ENCODE data around the gene C18orf63. TPM values are rescaled to one million over a fixed set of nuclear protein-coding genes. Genes with fewer than 3 reads are reported as not detected.

Gene C18orf63
- total and polyA plus RNA-seq, 9 donors, result not detected

DNA sequence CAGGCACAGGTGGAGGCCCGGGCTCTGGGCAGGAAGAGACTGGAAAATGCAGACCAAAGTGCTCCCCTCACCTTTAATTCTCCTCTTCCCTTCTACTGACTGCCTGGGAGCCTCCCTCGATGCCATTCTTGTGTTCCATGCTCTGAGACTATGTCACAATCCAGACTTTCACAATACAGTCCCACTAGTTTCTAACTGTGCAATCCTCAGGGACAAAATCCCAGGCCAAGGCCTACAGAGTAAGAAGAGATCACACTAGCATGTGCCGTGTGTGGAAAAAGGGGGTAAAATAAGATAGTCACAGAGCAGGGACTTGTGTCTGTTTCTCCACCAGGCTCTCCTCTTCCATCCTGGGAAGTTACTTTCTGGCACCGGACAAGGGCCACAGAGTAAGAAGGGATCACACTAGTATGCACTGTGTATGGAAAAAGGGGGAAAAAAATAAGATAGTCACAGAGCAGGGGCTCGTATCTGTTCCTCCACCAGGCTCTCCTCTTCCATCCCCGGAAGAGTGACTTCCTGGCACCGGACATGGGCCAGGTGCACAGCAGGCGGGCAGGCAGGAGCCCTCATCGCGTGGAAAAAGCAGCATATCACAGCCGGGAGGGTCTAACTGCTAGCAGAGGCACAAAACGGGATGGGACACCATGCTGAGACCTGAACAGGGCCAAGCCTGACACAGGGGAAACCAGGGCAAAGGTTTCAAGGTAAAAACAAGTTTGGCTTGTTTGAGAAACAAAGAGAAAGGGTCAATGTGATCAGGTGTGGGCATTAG is 33.5 kb upstream of the C18orf63 start:
- no peak for DNase-seq
- Histone ChIP-seq H3K36me3 (no peaks in the 10 kb centered on the region), H3K4me1 (ENCODE audit: insufficient read depth) (peaks cover 28% of the 10 kb centered on the region), H3K9me3 (no peaks in the 10 kb centered on the region), H3K27ac (no peak overlapping the region), H3K4me3 (no peak overlapping the region), H3K27me3 (no peaks in the 10 kb centered on the region)
- WGBS, 3 donors, result 71 to 82% (median 79%) methylated on average over 12 of the region's 12 CpGs
- TF ChIP-seq POLR2A (IDR thresholded peaks at IDR 0.05), result no peak
- no peak for TF ChIP-seq EP300 (IDR thresholded peaks at IDR 0.05)
- no peak for TF ChIP-seq CTCF (IDR thresholded peaks at IDR 0.05)
- intact Hi-C loops (cut with DNase I), result loop anchor here in 1 of 4 donors (10.0 kb wide), 1 partner anchor 47 kb away; no protein-coding TSS in a partner anchor

- Histone ChIP-seq H3K27me3 (no peaks in the 10 kb centered on the region), H3K4me3 (no peak overlapping the region), H3K4me1 (ENCODE audit: insufficient read depth) (peaks cover 25% of the 10 kb centered on the region), H3K9me3 (no peaks in the 10 kb centered on the region), H3K27ac (peak overlapping the region in 1 of 2 donors; percentile 5), H3K36me3 (no peaks in the 10 kb centered on the region)
- DNase-seq, result no peak
- 44 to 62% (median 46%) methylated on average over 10 of the region's 10 CpGs for WGBS, 3 donors
- intact Hi-C loops (cut with DNase I), result loop anchor here in 1 of 4 donors (10.0 kb wide), 1 partner anchor 48 kb away; no protein-coding TSS in a partner anchor
- no peak for TF ChIP-seq EP300 (IDR thresholded peaks at IDR 0.05)
- no peak for TF ChIP-seq CTCF (IDR thresholded peaks at IDR 0.05)
- no peak for TF ChIP-seq POLR2A (IDR thresholded peaks at IDR 0.05)
Observed at GRCh38 chr18:74282755-74283554, 32.7 kb upstream of the C18orf63 start.

GRCh38 chr18:74283646-74284045 is 32.0 kb upstream of the C18orf63 start:
- DNase-seq, result no peak
- Histone ChIP-seq H3K4me1 (ENCODE audit: insufficient read depth) (peaks cover 27% of the 10 kb centered on the region), H3K36me3 (no peaks in the 10 kb centered on the region), H3K27ac (peak overlapping the region in 1 of 2 donors; percentile 5), H3K4me3 (no peak overlapping the region), H3K9me3 (no peaks in the 10 kb centered on the region), H3K27me3 (no peaks in the 10 kb centered on the region)
- 26 to 32% (median 30%) methylated on average over 10 of the region's 10 CpGs for WGBS, 3 donors
- TF ChIP-seq EP300 (IDR thresholded peaks at IDR 0.05) (no peak), POLR2A (IDR thresholded peaks at IDR 0.05) (no peak)
- intact Hi-C loops (cut with DNase I), result loop anchor here in 1 of 4 donors (10.0 kb wide), 1 partner anchor 49 kb away; no protein-coding TSS in a partner anchor

DNA sequence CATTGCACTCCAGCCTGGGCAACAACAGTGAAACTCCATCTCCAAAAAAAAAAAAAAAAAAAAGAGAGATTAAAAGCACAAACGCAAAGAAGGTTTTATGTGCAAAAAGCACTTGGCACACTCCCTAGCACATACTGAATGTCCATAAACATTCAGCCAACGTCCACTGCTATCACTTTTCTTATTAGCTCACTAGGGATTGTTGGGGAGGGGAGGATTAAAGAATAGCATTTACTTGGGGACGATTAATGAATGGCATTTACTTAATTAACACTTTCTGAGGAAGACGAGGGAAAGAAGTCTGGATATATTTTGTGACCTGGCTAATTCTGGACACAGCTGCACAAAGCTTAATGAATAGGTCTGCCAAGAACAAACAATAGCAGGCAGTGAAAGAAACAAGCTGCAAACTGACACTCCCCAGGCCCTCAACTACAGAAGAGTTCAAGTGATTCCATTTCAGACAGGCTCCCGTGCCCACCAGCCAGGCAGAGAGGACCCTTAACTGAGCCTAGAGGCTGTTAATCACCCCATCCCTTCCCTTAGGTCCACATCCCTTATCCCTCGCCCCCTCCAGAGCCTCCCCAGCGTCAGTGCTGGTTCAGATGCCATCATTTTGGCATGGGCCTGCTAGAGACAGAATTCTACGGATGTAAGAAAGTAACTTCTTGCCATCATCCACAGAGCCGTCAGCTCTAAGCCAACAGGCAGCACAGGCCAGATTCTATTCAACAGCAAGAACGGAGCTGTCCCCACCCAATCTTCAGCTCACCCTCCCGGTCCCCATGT is 31.3 kb upstream of the C18orf63 start:
- Histone ChIP-seq H3K36me3 (no peaks in the 10 kb centered on the region), H3K4me3 (no peak overlapping the region), H3K27ac (peak overlapping the region; percentile 32 to 78), H3K9me3 (no peaks in the 10 kb centered on the region), H3K27me3 (no peaks in the 10 kb centered on the region), H3K4me1 (ENCODE audit: insufficient read depth) (peaks cover 22% of the 10 kb centered on the region)
- 18 to 23% (median 20%) methylated on average over 11 of the region's 11 CpGs for WGBS, 3 donors
- peak in 2 of 5 donors; percentile 34 to 51 for DNase-seq
- TF ChIP-seq POLR2A (IDR thresholded peaks at IDR 0.05) (no peak), EP300 (IDR thresholded peaks at IDR 0.05) (no peak), CTCF (IDR thresholded peaks at IDR 0.05) (no peak)
- intact Hi-C loops (cut with DNase I), result loop anchor here in 1 of 4 donors (10.0 kb wide), 1 partner anchor 50 kb away; no protein-coding TSS in a partner anchor

All from ovary (tissue), 9 donors.